ENCODE data around the gene TBCD. TPM values are rescaled to one million over a fixed set of nuclear protein-coding genes. Genes with fewer than 3 reads are reported as not detected.
"Not testable (repeated sequence)": the region's sequence is repeated elsewhere in the genome, so short reads cannot be mapped to it uniquely, and the experiment has no call there.

The TBCD gene
- polyA plus RNA-seq, 1 experiment: 38.6 TPM

DNA sequence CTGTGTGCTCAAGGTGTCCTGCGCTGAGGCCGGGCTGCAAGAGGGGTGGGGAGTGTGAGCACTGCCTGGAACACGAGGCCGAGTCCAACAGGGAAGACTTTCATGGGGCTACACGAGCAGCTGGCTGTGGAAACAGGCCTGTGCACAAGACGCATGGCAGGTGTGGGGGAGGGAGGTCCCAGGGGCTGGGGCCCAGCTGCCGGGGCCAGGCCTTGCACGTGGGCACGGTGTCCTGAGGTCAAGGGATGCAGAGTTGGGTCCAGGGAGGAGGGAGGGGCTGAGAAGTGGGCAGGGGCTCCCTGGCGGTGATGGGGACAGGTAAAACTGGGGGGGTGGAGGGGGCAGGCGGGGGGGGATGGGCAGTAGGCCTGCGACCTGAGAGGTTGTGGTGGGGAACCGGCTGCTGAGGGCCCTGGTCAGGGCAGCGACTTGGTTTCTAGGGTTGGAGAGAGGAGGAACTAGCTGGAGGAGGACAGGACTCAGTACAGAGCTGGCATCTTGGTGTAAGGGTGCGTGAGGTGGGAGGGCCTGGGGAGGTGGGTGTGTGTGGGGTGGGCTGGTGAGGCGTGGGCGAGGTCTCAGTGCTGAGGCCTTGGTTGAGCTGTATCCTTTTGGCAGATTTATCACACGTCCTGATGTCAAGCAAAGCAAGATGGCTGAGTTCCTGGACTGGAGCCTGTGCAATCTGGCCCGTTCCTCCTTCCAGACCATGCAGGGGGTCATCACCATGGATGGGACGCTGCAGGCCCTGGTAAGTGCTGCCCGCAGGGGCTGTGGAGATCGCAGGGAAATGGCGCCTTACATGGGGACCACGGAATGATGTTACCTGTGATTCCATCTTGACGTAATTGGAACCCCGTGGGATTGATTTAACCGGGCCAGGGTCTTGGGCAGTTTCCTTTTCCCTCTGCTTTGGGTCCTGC lies 29.4 kb downstream of the TBCD start:
- H3K27me3 ChIP-seq (ENCODE audit: control insufficient read depth, insufficient read depth, low read length): no peaks in the 10 kb centered on the region
- TF ChIP-seq, protein P1, sequence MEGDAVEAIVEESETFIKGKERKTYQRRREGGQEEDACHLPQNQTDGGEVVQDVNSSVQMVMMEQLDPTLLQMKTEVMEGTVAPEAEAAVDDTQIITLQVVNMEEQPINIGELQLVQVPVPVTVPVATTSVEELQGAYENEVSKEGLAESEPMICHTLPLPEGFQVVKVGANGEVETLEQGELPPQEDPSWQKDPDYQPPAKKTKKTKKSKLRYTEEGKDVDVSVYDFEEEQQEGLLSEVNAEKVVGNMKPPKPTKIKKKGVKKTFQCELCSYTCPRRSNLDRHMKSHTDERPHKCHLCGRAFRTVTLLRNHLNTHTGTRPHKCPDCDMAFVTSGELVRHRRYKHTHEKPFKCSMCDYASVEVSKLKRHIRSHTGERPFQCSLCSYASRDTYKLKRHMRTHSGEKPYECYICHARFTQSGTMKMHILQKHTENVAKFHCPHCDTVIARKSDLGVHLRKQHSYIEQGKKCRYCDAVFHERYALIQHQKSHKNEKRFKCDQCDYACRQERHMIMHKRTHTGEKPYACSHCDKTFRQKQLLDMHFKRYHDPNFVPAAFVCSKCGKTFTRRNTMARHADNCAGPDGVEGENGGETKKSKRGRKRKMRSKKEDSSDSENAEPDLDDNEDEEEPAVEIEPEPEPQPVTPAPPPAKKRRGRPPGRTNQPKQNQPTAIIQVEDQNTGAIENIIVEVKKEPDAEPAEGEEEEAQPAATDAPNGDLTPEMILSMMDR (IDR thresholded peaks at IDR 0.05; ENCODE audit: insufficient read depth, low read depth, low read length): no peak
- ChIA-PET POLR2A (no interaction called here), CTCF (interaction anchor here (0.6 to 2.8 kb wide), 38 partner anchors 8 to 425 kb away, joined by 3 to 32 read pairs (median 4); partner anchors contain the start of gene ZNF750)
- no peak overlapping the region for H3K4me3 ChIP-seq (ENCODE audit: low read depth, low read length)
- DNase-seq (ENCODE audit: low read depth): no peak
- peaks cover 8% of the 10 kb centered on the region; the same call in 1 of the 2 replicates for H3K36me3 ChIP-seq (ENCODE audit: control insufficient read depth, insufficient read depth, low read length)

DNA sequence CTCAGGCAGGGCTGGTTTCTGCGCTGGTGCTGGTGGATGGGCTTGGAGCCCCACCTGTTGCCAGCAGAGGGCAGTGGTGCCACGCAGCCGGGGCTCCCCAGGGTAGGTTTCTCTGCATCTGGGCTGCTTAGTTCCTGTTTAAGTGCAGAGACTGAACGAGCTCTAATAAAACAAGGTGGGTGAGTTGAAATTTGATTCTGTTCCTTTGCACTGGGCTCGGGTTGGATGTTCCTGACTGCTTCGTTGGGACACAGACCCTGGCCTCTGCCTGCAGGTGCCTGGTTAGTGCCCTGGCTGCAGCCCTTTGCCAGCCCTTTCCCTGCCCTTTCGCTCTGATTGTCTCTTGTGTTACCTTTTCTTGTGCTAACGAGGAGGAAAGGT lies 30.0 kb downstream of the TBCD start:
- H3K27me3 ChIP-seq (ENCODE audit: control insufficient read depth, insufficient read depth, low read length): no peaks in the 10 kb centered on the region
- no peak overlapping the region for H3K4me3 ChIP-seq (ENCODE audit: low read depth, low read length)
- DNase-seq (ENCODE audit: low read depth): no peak
- ChIA-PET CTCF (interaction anchor here (0.5 to 2.8 kb wide), 40 partner anchors 8 to 425 kb away, joined by 3 to 32 read pairs (median 4); no protein-coding TSS in a partner anchor), POLR2A (no interaction called here)
- peaks cover 6% of the 10 kb centered on the region; the same call in 1 of the 2 replicates for H3K36me3 ChIP-seq (ENCODE audit: control insufficient read depth, insufficient read depth, low read length)
- TF ChIP-seq, protein P1 (IDR thresholded peaks at IDR 0.05; ENCODE audit: insufficient read depth, low read depth, low read length): peak; percentile 99

DNA sequence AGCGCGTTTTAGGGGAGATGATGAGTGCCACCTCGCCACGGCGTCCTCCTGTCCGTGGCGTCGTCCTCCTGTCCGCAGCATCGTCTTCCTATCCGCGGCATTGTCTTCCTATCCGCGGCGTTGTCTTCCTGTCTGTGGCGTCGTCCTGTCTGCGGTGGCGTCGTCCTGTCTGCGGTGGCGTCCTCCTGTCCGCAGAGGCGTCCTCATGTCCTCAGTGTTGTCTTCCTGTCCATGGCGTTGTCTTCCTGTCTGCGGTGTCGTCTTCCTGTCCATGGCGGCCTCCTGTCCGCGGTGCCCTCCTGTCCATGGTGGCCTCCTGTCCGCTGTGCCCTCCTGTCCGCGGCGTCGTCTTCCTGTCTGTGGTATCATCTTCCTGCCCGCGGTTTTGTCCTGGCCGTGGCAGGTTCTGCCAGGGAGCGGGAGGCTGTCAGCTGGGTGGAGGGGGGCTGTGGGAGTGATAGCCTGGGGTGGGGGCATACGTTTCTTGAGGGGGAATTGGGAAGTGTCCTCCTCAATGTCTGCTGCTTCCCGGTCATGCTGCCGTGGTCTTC lies 30.9 kb downstream of the TBCD start:
- ChIA-PET POLR2A (no interaction called here), CTCF (interaction anchor here (0.9 to 1.9 kb wide), 4 partner anchors 11 to 315 kb away, joined by 3 to 11 read pairs (median 5); no protein-coding TSS in a partner anchor)
- H3K36me3 ChIP-seq (ENCODE audit: control insufficient read depth, insufficient read depth, low read length): peaks cover 6% of the 10 kb centered on the region
- H3K4me3 ChIP-seq (ENCODE audit: low read depth, low read length): no peak overlapping the region
- TF ChIP-seq, protein P1 (IDR thresholded peaks at IDR 0.05; ENCODE audit: insufficient read depth, low read depth, low read length): no peak
- H3K27me3 ChIP-seq (ENCODE audit: control insufficient read depth, insufficient read depth, low read length): no peaks in the 10 kb centered on the region
- DNase-seq (ENCODE audit: low read depth): no peak

DNA sequence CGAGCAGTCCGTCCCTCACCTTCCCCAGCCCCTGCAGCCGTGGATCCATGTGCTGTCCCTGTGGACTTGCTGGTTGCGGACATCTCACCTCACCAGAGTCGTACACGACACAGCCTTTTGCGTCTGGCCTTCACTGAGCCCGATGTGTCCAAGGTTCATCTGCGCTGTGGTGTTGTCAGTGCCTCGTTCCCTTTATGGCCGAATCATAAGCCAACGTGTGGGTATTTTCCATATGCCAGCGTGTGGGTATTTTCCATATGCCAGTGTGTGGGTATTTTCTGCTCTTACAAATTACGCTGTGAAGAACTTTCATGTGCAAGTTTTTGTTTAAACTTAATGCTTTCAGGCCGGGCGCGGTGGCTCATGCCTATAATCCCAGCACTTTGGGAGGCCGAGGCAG lies 31.6 kb downstream of the TBCD start:
- ChIA-PET POLR2A (no interaction called here), CTCF (no interaction called here)
- Histone ChIP-seq H3K27me3 (ENCODE audit: control insufficient read depth, insufficient read depth, low read length) (no peaks in the 10 kb centered on the region), H3K4me3 (ENCODE audit: low read depth, low read length) (no peak overlapping the region), H3K36me3 (ENCODE audit: control insufficient read depth, insufficient read depth, low read length) (peaks cover 6% of the 10 kb centered on the region)
- DNase-seq (ENCODE audit: low read depth): no peak
- TF ChIP-seq, protein P1 (IDR thresholded peaks at IDR 0.05; ENCODE audit: insufficient read depth, low read depth, low read length): no peak

DNA sequence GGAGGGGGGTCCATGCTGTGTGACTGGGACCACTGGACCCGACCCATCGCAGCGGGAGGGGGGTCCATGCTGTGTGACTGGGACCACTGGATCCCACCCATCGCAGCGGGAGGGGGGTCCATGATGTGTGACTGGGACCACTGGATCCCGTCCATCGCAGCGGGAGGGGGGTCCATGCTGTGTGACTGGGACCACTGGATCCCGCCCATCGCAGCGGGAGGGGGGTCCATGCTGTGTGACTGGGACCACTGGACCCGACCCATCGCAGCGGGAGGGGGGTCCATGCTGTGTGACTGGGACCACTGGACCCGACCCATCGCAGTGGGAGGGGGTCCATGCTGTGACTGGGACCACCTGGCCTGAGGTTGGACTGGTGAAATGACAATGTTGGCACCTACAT lies 33.7 kb downstream of the TBCD start:
- H3K4me3 ChIP-seq (ENCODE audit: low read depth, low read length); H3K27me3 ChIP-seq (ENCODE audit: control insufficient read depth, insufficient read depth, low read length); POLR2A ChIA-PET; DNase-seq (ENCODE audit: low read depth); H3K36me3 ChIP-seq (ENCODE audit: control insufficient read depth, insufficient read depth, low read length); CTCF ChIA-PET: not testable (repeated sequence)
